GM12878 (cell line): Measurements from ENCODE around the gene COL2A1. TPM values are rescaled to one million over a fixed set of nuclear protein-coding genes. Genes with fewer than 3 reads are reported as not detected.

Source experiments
- ATAC-seq: fragments of 200-7000 bp; cut with Tn5 transposase; 3 replicates; pipeline ENCODE4 v1.9.1; 2020; ENCODE audit warnings: mild to moderate bottlenecking, moderate library complexity
- BruUV-seq: library from RNA; stranded (reverse); fragments of 400-500 nt; replicated peaks from 2 replicates; lab custom pipeline; 2021; lab: Mats Ljungman, UMichigan
- CTCF ChIA-PET: fragments of 300-600 bp; sonication (Branson Sonifier 250); formaldehyde crosslinking; extraction: SDS; loops from one replicate; lab custom pipeline; 2021; ENCODE audit warnings: inconsistent platforms; lab: Yijun Ruan, JAX
- POLR2A ChIA-PET: fragments of 350-600 bp; formaldehyde crosslinking; extraction: SDS; loops from one replicate; lab custom pipeline; 2021; ENCODE audit warnings: inconsistent platforms; lab: Charles Lee
- RAD21 ChIA-PET: fragments of 300-600 bp; sonication (Branson Sonifier 250); formaldehyde crosslinking; loops from one replicate; lab custom pipeline; 2023; ENCODE audit warnings: antibody characterized with exemption; ENCODE audit not compliant: unreplicated experiment; lab: Charles Lee
- SMC1A ChIA-PET: fragments of 300-600 bp; sonication (Branson Sonifier 250); formaldehyde crosslinking; loops from one replicate; lab custom pipeline; 2023; ENCODE audit not compliant: unreplicated experiment, uncharacterized antibody; lab: Charles Lee
- DNase-seq: peaks from one replicate; pipeline ENCODE4 v3.0.0-alpha.2; 2011; ENCODE audit warnings: low read depth, low spot score
- FAIRE-seq: peaks from 3 replicates; lab custom pipeline; 2011; peaks lifted over from hg19 to GRCh38; lab: Jason Lieb, UNC
- H2AFZ ChIP-seq: 2 replicates; pipeline ENCODE4 v1.6.0; 2011; ENCODE audit warnings: low read depth, low read length, control low read depth; ENCODE audit not compliant: control insufficient read depth
- H3K27ac ChIP-seq: 2 replicates; pipeline ENCODE4 v1.5.1; 2011; ENCODE audit warnings: control low read depth; ENCODE audit not compliant: control insufficient read depth, insufficient read depth
- H3K27me3 ChIP-seq, 2 experiments: replicated peaks in 1 of 2; 2 replicates each; pipeline versions ENCODE4 v1.6.0 to v1.6.1; 2011; ENCODE audit warnings: low read length in 1 of 2; ENCODE audit not compliant: control insufficient read depth in 2 of 2, insufficient read depth in 2 of 2
- H3K36me3 ChIP-seq, 2 experiments: 2 replicates each; pipeline ENCODE4 v1.5.1; 2011; ENCODE audit warnings: low read length in 1 of 2; ENCODE audit not compliant: control insufficient read depth in 2 of 2, insufficient read depth in 2 of 2
- H3K4me1 ChIP-seq: 2 replicates; pipeline ENCODE4 v1.6.1; 2011; ENCODE audit warnings: mild to moderate bottlenecking, low read length, moderate library complexity, mixed read lengths; ENCODE audit not compliant: control insufficient read depth, insufficient read depth
- H3K4me2 ChIP-seq: 2 replicates; pipeline ENCODE4 v1.6.0; 2011; ENCODE audit warnings: control low read depth; ENCODE audit not compliant: control insufficient read depth, insufficient read depth
- H3K4me3 ChIP-seq: fragments of 200-600 bp; sonication (generic); 2 replicates; pipeline ENCODE4 v1.5.1; 2016
- H3K79me2 ChIP-seq: 2 replicates; pipeline ENCODE4 v1.6.0; 2011; ENCODE audit warnings: low read length; ENCODE audit not compliant: control insufficient read depth, insufficient read depth
- H3K9ac ChIP-seq: 2 replicates; pipeline ENCODE4 v1.8.0; 2011; ENCODE audit warnings: low read length, control low read depth, mixed read lengths; ENCODE audit not compliant: control insufficient read depth, insufficient read depth
- H3K9me3 ChIP-seq: replicated peaks from 3 replicates; pipeline ENCODE4 v1.5.1; 2011; ENCODE audit warnings: mild to moderate bottlenecking, low read length; ENCODE audit not compliant: control insufficient read depth, insufficient read depth
- H4K20me1 ChIP-seq: 2 replicates; pipeline ENCODE4 v1.6.0; 2011; ENCODE audit not compliant: control insufficient read depth, insufficient read depth
- CHD4 ChIP-seq: fragments of 200-600 bp; sonication (generic); IDR thresholded peaks from 2 replicates; pipeline ENCODE4 v1.6.1; 2016; ENCODE audit warnings: mild to moderate bottlenecking
- FOXK2 ChIP-seq: fragments of 450-650 bp; IDR thresholded peaks from 2 replicates; pipeline ENCODE4 v1.6.1; 2017; ENCODE audit warnings: mild to moderate bottlenecking, moderate library complexity
- FOXM1 ChIP-seq: IDR thresholded peaks from 2 replicates; pipeline ENCODE4 v1.6.1; 2012; ENCODE audit warnings: low read depth, mild to moderate bottlenecking, inconsistent platforms, low read length, moderate library complexity
- KDM1A ChIP-seq: fragments of 200-600 bp; sonication (generic); IDR thresholded peaks from 2 replicates; pipeline ENCODE4 v1.6.1; 2016; ENCODE audit warnings: borderline replicate concordance
- MEF2A ChIP-seq: IDR thresholded peaks from 2 replicates; pipeline ENCODE4 v1.6.1; 2011; ENCODE audit warnings: low read depth, mild to moderate bottlenecking, low read length, moderate library complexity; ENCODE audit not compliant: insufficient read depth
- PRDM15 ChIP-seq: fragments of 450-650 bp; formaldehyde crosslinking; IDR thresholded peaks from 2 replicates; pipeline ENCODE4 v1.4.0; 2020; ENCODE audit warnings: mild to moderate bottlenecking, moderate library complexity
- RFX5 ChIP-seq: IDR thresholded peaks from 2 replicates; pipeline ENCODE4 v1.6.1; 2011; ENCODE audit warnings: low read depth, low read length, improper control_type of control experiment
- SMAD5 ChIP-seq: IDR thresholded peaks from 2 replicates; pipeline ENCODE4 v1.6.1; 2016; ENCODE audit warnings: antibody characterized with exemption, low read depth
- TCF12 ChIP-seq: IDR thresholded peaks from 2 replicates; pipeline ENCODE4 v1.6.1; 2011; ENCODE audit warnings: low read depth, mild to moderate bottlenecking, low read length
- ZBTB11 ChIP-seq: fragments of 450-650 bp; formaldehyde crosslinking; IDR thresholded peaks from 2 replicates; pipeline ENCODE4 v1.5.0; 2022; ENCODE audit warnings: mild to moderate bottlenecking, missing genetic modification characterization
- ZBTB33 ChIP-seq: fragments of 450-650 bp; IDR thresholded peaks from 2 replicates; pipeline ENCODE4 v1.6.1; 2017; ENCODE audit warnings: mild to moderate bottlenecking
- ZBTB4 ChIP-seq: fragments of 450-650 bp; formaldehyde crosslinking; IDR thresholded peaks from 2 replicates; pipeline ENCODE4 v1.4.0; 2022; ENCODE audit warnings: mild to moderate bottlenecking, moderate library complexity
- WGBS: methylation state at CpG from one replicate; pipeline ENCODE4 v1.1.6; 2016; ENCODE audit warnings: low lambda C conversion rate; ENCODE audit not compliant: insufficient replicate concordance, insufficient coverage; ENCODE audit errors: missing lambda C conversion rate; 5-methylcytosine and 5-hydroxymethylcytosine counted together
- in situ Hi-C: fragments of 300-500 bp; cut with MboI; formaldehyde crosslinking; loops from 9 replicates; pipeline ENCODE4 v1.14.3; 2018; ENCODE audit warnings: mixed read lengths
- intact Hi-C: fragments of 100-400 bp; cut with micrococcal nuclease; formaldehyde crosslinking; loops from one replicate; pipeline ENCODE4 v1.14.2; 2022; ENCODE audit not compliant: unreplicated experiment
- polyA plus RNA-seq, 11 experiments: library from polyadenylated mRNA; depleted of rRNA in 4 of 11; unstranded in 6 of 11; stranded (reverse) in 5 of 11; fragments of >200 nt; fragmentation: Nextera tagmentation in 4 of 11; fragmentation: Illumina TruSeq in 1 of 11; extraction: Ambion mirVana in 4 of 11; extraction: Trizol in 1 of 11; gene quantifications; 1 replicate in 1 of 11; 2 replicates in 10 of 11; pipeline versions ENCODE4 v1.2.1 to v1.2.3, GENCODE V29; 2011 to 2016; ENCODE audit warnings: inconsistent platforms in 2 of 11, missing spikeins in 2 of 11, low read depth in 1 of 11
- total RNA-seq, 4 experiments: library from RNA; depleted of rRNA in 3 of 4; stranded (reverse); fragments of >200 nt in 3 of 4; fragmentation: Illumina TruSeq in 1 of 4; extraction: Trizol in 1 of 4; gene quantifications; 2 replicates each; pipeline versions ENCODE4 v1.2.1 to v1.2.3, GENCODE V29; 2013 to 2021

Gene COL2A1
- total and polyA plus RNA-seq, 10 of the 15 experiments (the other 5 are each of a cell fraction or from before 2014, with no cell fraction given), result 0.06 to 0.67 (median 0.19) TPM; not detected in 1

- ChIA-PET CTCF (interaction anchor here (1.4 kb wide), 1 partner anchor 21 kb away, joined by 5 read pairs; the partner anchor contains the start of gene TMEM106C), SMC1A (no interaction called here), POLR2A (no interaction called here), RAD21 (no interaction called here)
- intact Hi-C loops (no loop called here), in situ Hi-C loops (no loop called here)
- no TSS peak for BruUV-seq
- DNase-seq (no peak), ATAC-seq (no peak; the same call in 2 of the 3 replicates), FAIRE-seq (no peak)
- H3K9me3 ChIP-seq, result no peaks in the 10 kb centered on the region
- H3K4me2 ChIP-seq, result no peak overlapping the region
- no peak overlapping the region for H2AFZ ChIP-seq
- H3K4me1 ChIP-seq, result no peaks in the 10 kb centered on the region
- no peak overlapping the region for H3K4me3 ChIP-seq
- H3K27me3 ChIP-seq, result no peaks in the 10 kb centered on the region; a peak in 3 of 4 replicates
- no peaks in the 10 kb centered on the region for H3K36me3 ChIP-seq
- no peak overlapping the region for H3K9ac ChIP-seq
- WGBS, result 0% methylated on average over 5 of the region's 5 CpGs
- no peaks in the 10 kb centered on the region for H4K20me1 ChIP-seq
- no peaks in the 10 kb centered on the region for H3K79me2 ChIP-seq
- no peak overlapping the region for H3K27ac ChIP-seq
- no peak for TF ChIP-seq MEF2A
- no peak for TF ChIP-seq PRDM15 (CRISPR knock-in tag)
- no peak for TF ChIP-seq ZBTB4 (CRISPR knock-in tag)
- TF ChIP-seq ZBTB11 (CRISPR knock-in tag), result no peak
- no peak for TF ChIP-seq SMAD5
- TF ChIP-seq FOXK2, result no peak
- no peak for TF ChIP-seq CHD4
- TF ChIP-seq ZBTB33, result no peak
- no peak for TF ChIP-seq RFX5
- no peak for TF ChIP-seq KDM1A
- no peak for TF ChIP-seq TCF12
- TF ChIP-seq FOXM1, result no peak
These were observed 20.6 kb downstream of the COL2A1 start for GRCh38 chr12:47983541-47984115.
